ENCODE data around the gene POLR2H. TPM values are rescaled to one million over a fixed set of nuclear protein-coding genes. Genes with fewer than 3 reads are reported as not detected.

The POLR2H gene
- total and polyA plus RNA-seq, 2 donors (not counting 1 experiment from before 2014, with no cell fraction given): 60.4 to 106 TPM

- Mint-ChIP-seq H3K4me3 (no peak overlapping the region), H3K4me1 (peaks cover 18% of the 10 kb centered on the region), H3K27me3 (no peaks in the 10 kb centered on the region), H3K9me3 (ENCODE audit: insufficient read depth) (no peaks in the 10 kb centered on the region), H3K27ac (no peak overlapping the region)
- H3K4me1 ChIP-seq (ENCODE audit: control insufficient read depth in 2 of 2, insufficient read depth in 2 of 2, low read length in 2 of 2): peaks cover 0 to 1% of the 10 kb centered on the region in 2 donors
- POLR2A ChIA-PET: no interaction called here
- no peak for ATAC-seq (ENCODE audit: low read depth)
- no peak for TF ChIP-seq EZH2 (IDR thresholded peaks at IDR 0.05; ENCODE audit: borderline replicate concordance, insufficient read depth, low read depth, low read length, poor library complexity, severe bottlenecking)
- no peak for TF ChIP-seq CTCF (IDR thresholded peaks at IDR 0.05)
- no peak overlapping the region for H3K4me2 ChIP-seq (replicated peaks; ENCODE audit: low read depth, low read length, poor library complexity, severe bottlenecking)
- H3K4me3 ChIP-seq (ENCODE audit: control extremely low read depth in 1 of 5, extremely low read depth in 1 of 5, insufficient read depth in 1 of 5, low read depth in 2 of 5, low read length in 4 of 5): no peak overlapping the region
- no peak overlapping the region for H3K9ac ChIP-seq (ENCODE audit: low read length)
- no peaks in the 10 kb centered on the region for H3K9me3 ChIP-seq (ENCODE audit: control extremely low read depth in 1 of 3, control insufficient read depth in 2 of 3, insufficient read depth in 1 of 3, low read length in 2 of 3)
- WGBS (ENCODE audit: insufficient coverage): 96% methylated on average over 3 of the region's 5 CpGs
- H3K36me3 ChIP-seq (replicated peaks in 1 of 2; ENCODE audit: control extremely low read depth in 1 of 2, control insufficient read depth in 1 of 2, extremely low read depth in 1 of 2, insufficient read depth in 2 of 2, low read length in 1 of 2): peaks cover 6 to 78% of the 10 kb centered on the region in 2 experiments
- no peak for DNase-seq
- no peak overlapping the region for H3K27ac ChIP-seq (ENCODE audit: low read length in 2 of 2)
- no peak overlapping the region for H2AFZ ChIP-seq (ENCODE audit: insufficient read depth, low read depth, low read length, poor library complexity, severe bottlenecking)
- intact Hi-C loops (cut with micrococcal nuclease): no loop called here
- H3K27me3 ChIP-seq (replicated peaks in 1 of 4; ENCODE audit: control extremely low read depth in 1 of 4, control insufficient read depth in 3 of 4, insufficient read depth in 4 of 4, low read length in 3 of 4): no peaks in the 10 kb centered on the region
- H4K20me1 ChIP-seq (ENCODE audit: control insufficient read depth, insufficient read depth, low read length, poor library complexity, severe bottlenecking): peaks cover 67% of the 10 kb centered on the region
- peaks cover 9% of the 10 kb centered on the region for H3K79me2 ChIP-seq (ENCODE audit: control insufficient read depth, insufficient read depth, low read length)
- CTCF ChIA-PET: no interaction called here
Observed at GRCh38 chr3:184321666-184322065, 39.8 kb upstream of the POLR2H start.

GRCh38 chr3:184322731-184323487 lies 38.6 kb upstream of the POLR2H start:
- no peak for ATAC-seq (ENCODE audit: low read depth)
- Histone ChIP-seq H3K4me1 (ENCODE audit: control insufficient read depth in 2 of 2, insufficient read depth in 2 of 2, low read length in 2 of 2) (no peaks in the 10 kb centered on the region), H3K9me3 (ENCODE audit: control extremely low read depth in 1 of 3, control insufficient read depth in 2 of 3, insufficient read depth in 1 of 3, low read length in 2 of 3) (no peaks in the 10 kb centered on the region), H2AFZ (ENCODE audit: insufficient read depth, low read depth, low read length, poor library complexity, severe bottlenecking) (no peak overlapping the region), H4K20me1 (ENCODE audit: control insufficient read depth, insufficient read depth, low read length, poor library complexity, severe bottlenecking) (peaks cover 54% of the 10 kb centered on the region), H3K79me2 (ENCODE audit: control insufficient read depth, insufficient read depth, low read length) (peaks cover 4% of the 10 kb centered on the region), H3K27me3 (replicated peaks in 1 of 4; ENCODE audit: control extremely low read depth in 1 of 4, control insufficient read depth in 3 of 4, insufficient read depth in 4 of 4, low read length in 3 of 4) (no peaks in the 10 kb centered on the region), H3K4me2 (replicated peaks; ENCODE audit: low read depth, low read length, poor library complexity, severe bottlenecking) (no peak overlapping the region), H3K27ac (ENCODE audit: low read length in 2 of 2) (no peak overlapping the region), H3K4me3 (ENCODE audit: control extremely low read depth in 1 of 5, extremely low read depth in 1 of 5, insufficient read depth in 1 of 5, low read depth in 2 of 5, low read length in 4 of 5) (no peak overlapping the region), H3K9ac (ENCODE audit: low read length) (no peak overlapping the region), H3K36me3 (replicated peaks in 1 of 2; ENCODE audit: control extremely low read depth in 1 of 2, control insufficient read depth in 1 of 2, extremely low read depth in 1 of 2, insufficient read depth in 2 of 2, low read length in 1 of 2) (peaks cover 6 to 88% of the 10 kb centered on the region in 2 experiments)
- ChIA-PET POLR2A (no interaction called here), CTCF (no interaction called here)
- H3K27me3 Mint-ChIP-seq: no peaks in the 10 kb centered on the region
- peaks cover 5% of the 10 kb centered on the region for H3K4me1 Mint-ChIP-seq
- no peak for DNase-seq
- intact Hi-C loops (cut with micrococcal nuclease): no loop called here
- WGBS (ENCODE audit: insufficient coverage): 97% methylated on average over 13 of the region's 20 CpGs
- no peak overlapping the region for H3K4me3 Mint-ChIP-seq
- TF ChIP-seq CTCF (IDR thresholded peaks at IDR 0.05) (no peak), EZH2 (IDR thresholded peaks at IDR 0.05; ENCODE audit: borderline replicate concordance, insufficient read depth, low read depth, low read length, poor library complexity, severe bottlenecking) (no peak)
- no peaks in the 10 kb centered on the region for H3K9me3 Mint-ChIP-seq (ENCODE audit: insufficient read depth)
- no peak overlapping the region for H3K27ac Mint-ChIP-seq
